ENCODE measurements around the gene ATP6V0A4.

- no peak for TF ChIP-seq CTCF (IDR thresholded peaks at IDR 0.05; ENCODE audit: low read length)
- TF ChIP-seq EZH2 (optimal IDR thresholded peaks at IDR 0.05; ENCODE audit: low read depth, low read length) = no peak
Measured at GRCh38 chr7:138822867-138823535, 25.0 kb upstream of the ATP6V0A4 start.
